A673 (cell line): ENCODE measurements around the gene C7orf57. TPM values are rescaled to one million over a fixed set of nuclear protein-coding genes. Genes with fewer than 3 reads are reported as not detected.

Experiments
- BruUV-seq: library from RNA; stranded (reverse); fragments of 400-500 nt; replicated peaks from 2 replicates; lab custom pipeline; 2021; lab: Mats Ljungman, UMichigan
- CTCF ChIA-PET: fragments of 300-600 bp; sonication (Branson Sonifier 250); formaldehyde crosslinking; loops from one replicate; lab custom pipeline; 2022; ENCODE audit warnings: antibody characterized with exemption; lab: Charles Lee
- POLR2A ChIA-PET: fragments of 300-600 bp; sonication (Branson Sonifier 250); formaldehyde crosslinking; loops from one replicate; lab custom pipeline; 2022; ENCODE audit warnings: antibody characterized with exemption; ENCODE audit not compliant: low non-redundant PET; lab: Charles Lee
- DNase-seq: peaks from one replicate; pipeline ENCODE4 v3.0.0-alpha.2; 2015; ENCODE audit warnings: low spot score
- H3K27ac ChIP-seq: fragments of 200-600 bp; sonication (generic); 2 replicates; pipeline ENCODE4 v1.5.1; 2016; ENCODE audit warnings: mixed run types, low read depth, mild to moderate bottlenecking, mixed read lengths, antibody characterized with exemption, low read length; ENCODE audit not compliant: poor library complexity, severe bottlenecking
- H3K27me3 ChIP-seq: fragments of 200-600 bp; sonication (generic); replicated peaks from 2 replicates; pipeline ENCODE4 v1.6.1; 2017; ENCODE audit warnings: mixed run types, low read depth, mild to moderate bottlenecking, mixed read lengths, antibody characterized with exemption, low read length; ENCODE audit not compliant: insufficient read depth, poor library complexity
- H3K36me3 ChIP-seq: fragments of 200-600 bp; sonication (generic); 2 replicates; pipeline ENCODE4 v1.6.1; 2016; ENCODE audit warnings: mixed run types, mild to moderate bottlenecking, mixed read lengths, antibody characterized with exemption, low read length; ENCODE audit not compliant: insufficient read depth, poor library complexity, severe bottlenecking
- H3K4me1 ChIP-seq: fragments of 200-600 bp; sonication (generic); 2 replicates; pipeline ENCODE4 v1.6.1; 2017; ENCODE audit warnings: mixed run types, mild to moderate bottlenecking, mixed read lengths, antibody characterized with exemption, low read length; ENCODE audit not compliant: insufficient read depth, poor library complexity, severe bottlenecking
- H3K4me3 ChIP-seq: fragments of 200-600 bp; sonication (generic); 2 replicates; pipeline ENCODE4 v1.5.1; 2016; ENCODE audit warnings: low read depth, mixed run types, mild to moderate bottlenecking, mixed read lengths, low read length; ENCODE audit not compliant: poor library complexity, severe bottlenecking
- H3K9me3 ChIP-seq: fragments of 200-600 bp; sonication (generic); 2 replicates; pipeline ENCODE4 v1.6.1; 2016; ENCODE audit warnings: mixed run types, low read depth, mild to moderate bottlenecking, mixed read lengths, antibody characterized with exemption, low read length; ENCODE audit not compliant: poor library complexity, severe bottlenecking
- CTCF ChIP-seq: fragments of 300-800, 200-600 bp; sonication (generic); conservative IDR thresholded peaks from 2 replicates; pipeline ENCODE4 v1.5.1; 2017; ENCODE audit warnings: low read depth, mild to moderate bottlenecking, antibody characterized with exemption, low read length, moderate library complexity, mixed read lengths
- EZH2 ChIP-seq: fragments of 200-600 bp; sonication (generic); IDR thresholded peaks from 2 replicates; pipeline ENCODE4 v1.6.1; 2017; ENCODE audit warnings: borderline replicate concordance, low read depth, mild to moderate bottlenecking, mixed read lengths, antibody characterized with exemption, low read length; ENCODE audit not compliant: poor library complexity, severe bottlenecking
- intact Hi-C: fragments of 100-400 bp; cut with micrococcal nuclease; formaldehyde crosslinking; loops from one replicate; pipeline ENCODE4 v1.10.0; 2022; ENCODE audit not compliant: unreplicated experiment
- total RNA-seq: library from RNA; stranded (reverse); gene quantifications from 2 replicates; pipeline ENCODE4 v1.2.3, GENCODE V29; 2021

C7orf57 gene
- total RNA-seq, 1 experiment from 2014 or later, result not detected

DNA sequence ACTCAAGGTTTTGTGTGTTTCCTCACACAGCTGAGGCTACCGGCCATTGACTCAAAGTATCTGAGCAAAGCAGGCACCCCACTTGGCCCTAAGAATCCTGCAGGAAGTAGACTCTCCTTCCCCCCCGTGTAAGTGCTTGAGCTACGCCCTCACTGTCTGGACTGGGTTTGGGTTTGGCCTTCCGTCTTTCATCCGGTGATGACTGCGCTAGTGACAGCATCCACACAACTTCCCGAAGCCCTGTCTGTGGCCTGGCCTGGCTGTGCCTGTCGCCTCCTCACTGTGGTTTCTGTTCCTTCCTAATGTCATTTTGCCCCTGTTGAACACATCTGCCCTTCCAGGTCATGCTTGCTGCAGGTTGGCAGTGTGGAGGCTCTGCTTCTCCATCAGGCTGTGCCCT, 14.5 kb downstream of the C7orf57 start:
- CTCF ChIA-PET, result no interaction called here
- H3K4me1 ChIP-seq, result no peaks in the 10 kb centered on the region
- no peaks in the 10 kb centered on the region for H3K9me3 ChIP-seq
- no peaks in the 10 kb centered on the region for H3K27me3 ChIP-seq
- no peak overlapping the region for H3K27ac ChIP-seq
- intact Hi-C loops, result no loop called here
- no peak for DNase-seq
- POLR2A ChIA-PET, result no interaction called here
- H3K36me3 ChIP-seq, result no peaks in the 10 kb centered on the region
- H3K4me3 ChIP-seq, result no peak overlapping the region
- TF ChIP-seq CTCF, result no peak
- TF ChIP-seq EZH2, result no peak
- no TSS peak for BruUV-seq

DNA sequence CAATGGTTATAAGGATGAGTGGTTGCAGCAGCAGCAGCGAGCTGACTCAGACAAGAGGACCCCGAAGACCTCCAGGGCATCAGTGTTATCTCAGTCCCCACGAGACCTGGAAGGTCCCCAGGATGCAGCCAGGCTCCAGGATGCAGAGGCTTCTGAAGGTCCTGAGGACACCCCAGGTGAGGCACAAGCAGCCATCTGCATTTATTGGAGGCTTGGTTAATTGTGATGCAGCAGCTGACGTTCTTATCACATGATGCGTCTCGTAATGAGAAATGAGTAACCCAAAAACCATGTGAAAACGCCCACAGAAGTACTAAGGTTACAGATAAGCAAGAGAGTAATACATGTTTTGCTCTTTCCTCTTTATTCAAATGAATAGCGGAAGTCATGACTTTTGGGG, 17.4 kb downstream of the C7orf57 start:
- no TSS peak for BruUV-seq
- intact Hi-C loops, result no loop called here
- no peaks in the 10 kb centered on the region for H3K4me1 ChIP-seq
- TF ChIP-seq EZH2 (no peak), CTCF (no peak)
- H3K27me3 ChIP-seq, result no peaks in the 10 kb centered on the region
- peaks cover 6% of the 10 kb centered on the region for H3K9me3 ChIP-seq
- no peak overlapping the region for H3K27ac ChIP-seq
- CTCF ChIA-PET, result no interaction called here
- DNase-seq, result no peak
- no peaks in the 10 kb centered on the region for H3K36me3 ChIP-seq
- POLR2A ChIA-PET, result no interaction called here
- no peak overlapping the region for H3K4me3 ChIP-seq

DNA sequence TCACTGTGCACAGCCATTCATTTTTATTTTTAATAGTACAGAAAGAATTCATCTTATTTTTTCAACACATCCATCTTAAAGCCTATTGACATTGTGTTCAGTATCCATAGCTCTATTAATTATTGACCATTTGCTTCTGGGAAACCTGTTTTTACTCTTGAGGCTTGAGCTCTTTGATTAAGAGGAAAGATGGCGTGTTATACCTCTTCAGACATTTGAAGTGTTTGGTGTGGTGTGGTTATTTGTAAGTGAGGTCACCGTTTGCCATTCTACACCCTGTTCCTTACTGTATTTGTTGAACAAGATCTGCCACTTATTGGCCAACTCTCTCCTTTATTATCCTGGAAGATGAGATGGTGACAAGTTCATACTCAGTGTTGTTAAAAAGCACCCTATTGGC, 18.4 kb downstream of the C7orf57 start:
- ChIA-PET POLR2A (no interaction called here), CTCF (no interaction called here)
- Histone ChIP-seq H3K36me3 (no peaks in the 10 kb centered on the region), H3K27me3 (no peaks in the 10 kb centered on the region), H3K4me3 (no peak overlapping the region), H3K27ac (no peak overlapping the region), H3K9me3 (peaks cover 6% of the 10 kb centered on the region), H3K4me1 (no peaks in the 10 kb centered on the region)
- intact Hi-C loops, result no loop called here
- TF ChIP-seq CTCF (no peak), EZH2 (no peak)
- DNase-seq, result no peak
- no TSS peak for BruUV-seq
